T-helper 1 cell treated with Interleukin-12 subunit alpha and Interleukin-12 subunit beta and Interleukin-4 antibody, amounts not matched to agents 30 μg/mL and 1 μg/mL, for 36 hours (primary cell): Measurements from ENCODE around the gene C20orf204.
A peak's percentile ranks its signal among the peaks of the same experiment; 100 is the strongest.

Source experiments
- H3K27ac Mint-ChIP-seq: one replicate; pipeline ENCODE4 v1.8.0; 2021; ENCODE audit warnings: mild to moderate bottlenecking, mixed read lengths
- H3K27me3 Mint-ChIP-seq: one replicate; pipeline ENCODE4 v1.8.0; 2021; ENCODE audit warnings: low read depth, mixed read lengths
- H3K36me3 Mint-ChIP-seq: one replicate; pipeline ENCODE4 v1.8.0; 2021; ENCODE audit warnings: low read depth, mixed read lengths
- H3K4me1 Mint-ChIP-seq: one replicate; pipeline ENCODE4 v1.8.0; 2021; ENCODE audit warnings: low read depth, mixed read lengths
- H3K4me3 Mint-ChIP-seq: one replicate; pipeline ENCODE4 v1.8.0; 2021; ENCODE audit warnings: mild to moderate bottlenecking, moderate library complexity, mixed read lengths
- H3K9me3 Mint-ChIP-seq: one replicate; pipeline ENCODE4 v1.8.0; 2021; ENCODE audit warnings: mixed read lengths

C20orf204 gene

DNA sequence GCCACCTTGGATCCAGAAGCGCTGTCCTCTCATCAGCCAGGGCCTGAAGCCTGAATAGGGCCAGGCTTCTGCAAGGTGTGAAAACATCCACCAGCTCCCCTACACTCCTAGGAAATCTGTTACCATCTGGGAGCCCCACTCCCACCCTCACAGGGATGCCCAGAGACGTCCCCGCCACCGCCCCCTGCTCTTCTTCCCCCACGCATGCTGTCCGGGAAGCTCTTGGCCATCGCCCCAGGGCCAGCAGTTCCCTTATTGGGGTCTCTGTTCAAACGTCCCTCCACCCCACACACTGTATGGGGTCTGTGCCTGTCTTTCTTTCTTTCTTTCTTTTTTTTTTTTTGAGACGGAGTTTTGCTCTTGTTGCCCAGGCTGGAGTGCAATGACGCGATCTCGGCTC is 39.6 kb downstream of the C20orf204 start:
- H3K36me3 Mint-ChIP-seq: peaks cover 24% of the 10 kb centered on the region
- H3K27me3 Mint-ChIP-seq: no peaks in the 10 kb centered on the region
- no peak overlapping the region for H3K4me3 Mint-ChIP-seq
- H3K27ac Mint-ChIP-seq: no peak overlapping the region
- H3K4me1 Mint-ChIP-seq: peaks cover 11% of the 10 kb centered on the region
- H3K9me3 Mint-ChIP-seq: no peaks in the 10 kb centered on the region

DNA sequence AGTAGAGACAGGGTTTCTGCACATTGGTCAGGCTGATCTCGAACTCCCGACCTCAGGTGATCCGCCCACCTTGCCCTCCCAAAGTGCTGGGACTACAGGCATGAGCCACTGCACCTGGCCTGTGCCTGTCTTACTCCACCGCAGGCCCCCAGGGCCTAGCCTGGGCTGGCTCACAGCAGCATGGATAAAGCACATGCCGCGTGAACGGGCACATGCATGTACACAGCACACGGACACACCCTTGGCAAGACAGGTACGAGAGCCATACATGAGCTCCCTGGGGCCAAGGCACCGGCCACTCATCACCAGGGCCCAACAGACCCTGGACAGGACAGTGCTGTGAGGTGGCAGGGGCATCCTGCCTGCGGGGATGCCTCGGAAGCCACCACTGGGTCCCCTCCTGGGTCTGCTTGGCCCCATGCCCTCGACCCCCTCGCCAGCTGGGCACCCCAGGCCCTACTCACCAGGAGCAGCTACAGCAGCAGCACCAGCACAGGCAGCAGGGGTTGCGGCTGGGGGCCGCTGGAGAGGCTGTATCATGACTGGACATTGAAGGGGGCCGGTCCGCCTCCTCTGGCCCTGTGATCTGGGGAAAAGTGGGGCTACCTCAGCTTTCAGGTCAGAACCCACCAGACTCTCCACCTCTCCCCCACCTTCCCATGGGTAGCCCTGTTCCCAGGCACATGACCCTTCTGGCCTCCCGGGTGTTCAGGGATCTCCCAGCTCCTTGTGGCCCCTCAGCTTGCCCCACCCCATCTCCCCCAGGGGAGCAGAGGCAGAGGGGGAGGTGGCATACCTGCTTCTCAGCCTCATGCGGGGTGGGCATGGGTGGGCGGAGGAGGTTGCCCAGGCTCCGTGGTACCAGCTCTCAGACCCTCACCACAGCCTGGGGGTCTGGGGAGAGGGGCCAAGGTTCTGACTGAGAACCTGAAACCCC is 40.3 kb downstream of the C20orf204 start:
- Mint-ChIP-seq H3K9me3 (no peaks in the 10 kb centered on the region), H3K27me3 (no peaks in the 10 kb centered on the region), H3K27ac (no peak overlapping the region), H3K36me3 (peaks cover 24% of the 10 kb centered on the region), H3K4me3 (peak overlapping the region; percentile 37), H3K4me1 (peaks cover 11% of the 10 kb centered on the region)

DNA sequence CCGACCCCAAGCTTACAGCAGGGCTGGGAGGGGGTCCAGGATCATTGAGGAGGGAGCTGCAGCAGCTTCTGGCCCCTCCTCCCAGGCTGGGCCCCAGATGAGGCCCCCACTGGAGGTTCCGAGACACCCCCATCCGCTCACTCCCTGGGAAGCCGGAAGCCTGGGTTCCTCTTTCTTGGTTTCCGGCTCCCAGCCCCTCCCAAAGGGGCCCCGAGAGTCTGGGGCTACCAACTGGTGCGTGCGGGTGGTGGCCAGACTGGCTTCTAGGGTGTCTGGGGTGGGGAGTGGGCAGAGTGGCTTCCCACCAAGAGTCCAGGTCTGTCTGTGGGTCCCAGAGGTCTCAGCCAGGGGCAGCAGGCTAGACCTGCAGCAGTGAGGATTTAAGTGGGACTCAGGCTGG is 41.1 kb downstream of the C20orf204 start:
- Mint-ChIP-seq H3K4me3 (peak overlapping the region; percentile 93), H3K36me3 (peaks cover 24% of the 10 kb centered on the region), H3K27me3 (peaks cover 6% of the 10 kb centered on the region), H3K4me1 (peaks cover 17% of the 10 kb centered on the region), H3K27ac (peak overlapping the region; percentile 77), H3K9me3 (no peaks in the 10 kb centered on the region)

DNA sequence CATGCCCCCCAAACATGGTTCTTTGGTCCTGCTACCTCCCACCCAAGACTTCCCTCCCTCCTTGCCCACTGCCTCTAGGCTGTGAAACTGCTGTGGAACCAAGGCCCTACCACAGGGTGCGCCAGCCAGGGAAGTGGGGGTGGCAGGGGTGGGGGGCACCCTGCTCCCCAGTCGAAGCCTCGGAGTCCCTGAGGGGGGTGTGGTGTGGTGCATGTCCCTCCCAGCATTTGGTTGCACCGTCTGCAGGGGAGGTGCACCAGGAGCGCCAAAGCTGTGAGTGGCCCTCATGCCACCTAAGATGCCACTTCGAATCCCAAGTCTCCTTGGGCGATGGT is 41.5 kb downstream of the C20orf204 start:
- Mint-ChIP-seq H3K36me3 (peaks cover 20% of the 10 kb centered on the region), H3K27me3 (peaks cover 6% of the 10 kb centered on the region), H3K4me1 (peaks cover 19% of the 10 kb centered on the region), H3K27ac (peak overlapping the region; percentile 79), H3K4me3 (peak overlapping the region; percentile 93), H3K9me3 (no peaks in the 10 kb centered on the region)

DNA sequence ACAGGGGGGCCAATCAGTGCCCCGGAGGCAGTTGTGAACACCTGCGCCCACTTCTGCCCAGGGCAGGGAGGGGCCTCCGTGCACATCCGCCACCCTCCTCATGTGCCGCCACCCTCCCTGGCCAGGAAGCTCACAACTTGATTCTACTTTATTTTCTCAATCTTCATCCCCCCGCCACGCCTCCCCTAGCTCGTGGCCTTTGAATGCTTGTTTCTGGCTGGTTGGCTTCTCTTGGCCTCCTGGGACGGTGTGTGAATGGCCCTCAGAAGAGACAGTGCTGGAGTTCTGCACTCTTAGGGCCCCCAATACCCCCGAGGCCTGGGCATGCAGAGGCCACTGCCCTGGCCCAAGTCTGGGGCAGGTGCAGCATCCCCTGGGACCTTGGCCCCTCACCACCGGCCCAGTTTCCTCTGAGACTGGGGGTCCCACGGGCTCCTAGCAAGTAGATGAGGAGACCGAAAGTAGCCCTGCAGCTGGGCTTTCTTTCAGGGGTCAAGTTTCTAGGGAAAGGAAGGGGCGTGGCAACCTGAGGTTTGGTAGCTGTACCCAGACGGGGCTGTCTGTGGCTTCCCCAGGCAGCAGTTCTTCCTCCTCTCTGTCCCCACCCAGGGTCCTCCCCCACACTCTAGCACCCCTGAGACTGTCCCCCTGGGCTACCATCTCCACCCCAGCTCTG is 42.0 kb downstream of the C20orf204 start:
- Mint-ChIP-seq H3K4me3 (peak overlapping the region; percentile 93), H3K27ac (peak overlapping the region; percentile 84), H3K9me3 (no peaks in the 10 kb centered on the region), H3K27me3 (peaks cover 6% of the 10 kb centered on the region), H3K36me3 (peaks cover 19% of the 10 kb centered on the region), H3K4me1 (peaks cover 20% of the 10 kb centered on the region)

DNA sequence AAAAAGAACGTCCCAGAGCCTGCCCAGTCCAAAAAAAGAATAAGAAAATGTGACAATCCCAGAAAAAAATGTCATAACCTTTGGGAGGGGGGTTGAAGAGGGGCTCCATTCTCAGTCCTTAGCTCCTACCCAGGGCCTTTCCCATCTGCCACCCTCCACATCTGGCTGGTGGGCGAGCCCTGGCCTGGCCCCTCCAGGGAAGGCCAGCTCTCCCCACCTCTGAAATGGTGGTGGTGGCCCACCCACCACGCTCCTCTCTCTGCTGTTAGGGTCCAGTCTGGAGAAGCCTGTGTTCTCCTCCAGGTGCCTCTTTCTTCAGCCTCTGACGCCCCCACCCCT is 42.9 kb downstream of the C20orf204 start:
- Mint-ChIP-seq H3K4me3 (peak overlapping the region; percentile 93), H3K36me3 (peaks cover 15% of the 10 kb centered on the region), H3K27me3 (peaks cover 6% of the 10 kb centered on the region), H3K9me3 (no peaks in the 10 kb centered on the region), H3K4me1 (peaks cover 20% of the 10 kb centered on the region), H3K27ac (peak overlapping the region; percentile 84)

DNA sequence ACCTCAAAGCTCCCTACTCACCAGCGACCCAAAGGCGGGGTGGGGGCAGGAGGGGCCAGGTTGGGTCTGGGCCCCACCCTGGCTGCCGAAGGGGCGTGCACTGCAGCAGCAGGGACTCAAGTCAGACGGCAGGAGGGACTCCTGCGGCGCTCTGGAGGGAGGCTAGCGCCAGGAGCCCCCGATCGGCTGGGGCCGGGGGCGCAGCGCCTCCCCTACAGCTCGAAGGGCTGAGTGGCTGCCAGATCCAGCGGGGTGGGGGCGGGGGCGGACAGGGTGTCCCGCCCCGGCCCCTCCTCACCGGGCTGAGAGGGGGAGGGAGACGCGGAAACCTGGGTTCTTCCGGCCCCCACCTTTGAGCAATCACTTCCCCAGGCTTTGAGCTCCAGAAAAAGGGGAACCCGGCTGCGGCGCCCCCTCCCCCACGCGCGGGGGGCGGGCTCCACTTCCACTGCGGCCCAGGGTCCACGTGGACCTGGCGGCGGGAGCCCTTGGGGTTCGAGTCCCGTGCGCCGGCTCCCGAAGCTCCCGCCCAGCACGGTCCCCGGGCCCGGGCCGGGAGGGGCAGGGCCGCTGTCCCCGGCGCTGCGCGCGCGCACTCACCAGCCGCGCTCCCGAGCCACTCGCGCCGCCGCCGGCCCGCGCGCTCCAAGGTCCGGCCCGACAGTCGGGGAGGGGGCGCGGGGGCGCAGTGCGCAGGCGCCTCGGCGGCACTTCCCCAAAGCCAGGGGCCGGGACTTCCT is 43.5 kb downstream of the C20orf204 start, which contains the start of gene RGS19:
RGS19 (minus strand) TSS at position 246 of the 740 bp plus-strand sequence. CDS start 2,632 bp downstream, outside the sequence.
- Mint-ChIP-seq H3K4me3 (peak within 1 kb of the TSS; percentile 93), H3K27ac (peak within 1 kb of the TSS; percentile 84), H3K27me3 (peaks cover 10% of the 10 kb centered on the region), H3K36me3 (peaks cover 11% of the 10 kb centered on the region), H3K9me3 (no peaks in the 10 kb centered on the region), H3K4me1 (peaks cover 20% of the 10 kb centered on the region)

DNA sequence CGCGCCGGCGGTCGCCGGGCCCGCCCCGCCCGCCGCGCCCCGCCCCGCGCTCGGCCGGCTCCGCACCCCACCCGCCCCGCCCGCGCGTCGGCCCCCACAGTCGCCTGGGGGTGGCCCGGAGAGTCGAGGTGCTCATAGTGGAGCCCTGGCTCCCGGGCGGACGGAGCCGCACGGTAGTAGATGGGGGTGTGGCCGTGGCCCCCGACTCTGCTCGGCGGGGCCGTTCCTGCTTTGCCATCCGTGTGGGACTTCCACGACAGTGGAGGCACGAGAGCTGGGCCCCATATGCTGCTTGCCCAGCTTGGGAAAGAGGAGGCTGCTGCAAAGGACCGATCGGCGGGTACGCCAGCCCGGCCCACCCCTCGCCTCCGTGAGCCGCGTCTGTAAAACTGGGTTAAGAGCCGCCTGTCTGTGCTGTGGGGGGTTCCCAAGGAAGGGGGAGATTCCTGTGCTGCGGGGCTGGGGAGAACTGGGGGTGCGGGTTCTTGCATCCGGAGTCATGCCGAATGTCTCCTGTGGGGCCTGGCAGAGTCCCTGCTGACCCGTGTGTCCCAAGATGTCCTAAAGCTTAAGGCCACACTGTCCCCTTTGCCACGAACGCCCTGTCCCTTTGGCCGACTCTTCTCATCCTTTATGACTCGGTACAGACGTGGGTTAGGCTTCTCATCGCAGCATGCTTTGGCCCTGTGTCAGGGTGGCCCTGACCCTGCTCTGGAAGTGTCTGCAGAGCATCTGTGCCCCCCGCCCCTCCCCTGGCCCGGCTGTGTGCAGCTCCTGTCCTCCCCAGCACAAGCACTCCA is 44.2 kb downstream of the C20orf204 start, which contains the start of gene OPRL1:
OPRL1 (plus strand) TSS at position 70 of the 800 bp plus-strand sequence. CDS start 12,639 bp downstream, outside the sequence.
- Mint-ChIP-seq H3K27ac (peak within 1 kb of the TSS; percentile 84), H3K9me3 (no peaks in the 10 kb centered on the region), H3K4me1 (peaks cover 20% of the 10 kb centered on the region)

DNA sequence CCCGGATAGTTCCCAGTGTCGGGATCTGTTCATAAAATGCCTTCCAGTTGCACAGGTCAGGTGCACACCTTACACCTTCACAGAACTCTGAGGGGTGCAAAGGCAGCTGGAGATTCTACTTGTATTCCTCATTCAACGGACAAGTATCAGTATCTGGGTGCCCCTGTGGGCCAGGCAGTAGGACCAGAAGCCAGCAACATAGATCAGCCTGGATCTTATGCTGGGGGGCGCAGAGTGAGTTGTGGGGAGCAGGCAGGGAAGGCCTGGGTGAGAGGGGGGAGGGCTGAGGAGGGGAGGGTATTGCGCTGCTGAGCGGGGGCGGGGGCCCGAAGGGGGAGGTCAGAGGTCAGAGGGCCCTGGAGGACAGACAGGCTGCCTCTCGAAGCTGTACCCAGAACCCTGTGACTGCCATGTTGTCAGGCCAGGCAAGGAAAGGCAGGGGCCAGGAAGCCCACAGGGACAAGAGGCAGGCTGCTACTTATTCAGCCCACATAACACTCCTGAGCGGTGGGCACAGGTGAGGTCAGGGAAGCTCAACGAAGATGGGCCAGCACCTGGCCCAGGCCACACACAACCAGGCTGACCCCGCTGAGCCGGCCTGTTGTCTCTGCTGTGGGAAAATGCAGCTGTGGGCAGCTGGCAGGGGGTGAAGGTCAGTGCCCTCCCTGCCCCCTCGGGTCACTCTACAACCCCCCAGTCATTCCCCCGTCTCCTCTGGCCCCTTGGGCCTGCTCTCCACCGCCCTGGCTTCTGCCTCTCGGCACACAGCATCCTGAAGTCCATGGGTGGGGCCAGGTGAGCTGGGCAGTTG is 45.0 kb downstream of the C20orf204 start:
- H3K4me3 Mint-ChIP-seq: peak overlapping the region; percentile 74
- peak overlapping the region; percentile 20 for H3K27ac Mint-ChIP-seq
- H3K36me3 Mint-ChIP-seq: peaks cover 5% of the 10 kb centered on the region
- H3K9me3 Mint-ChIP-seq: no peaks in the 10 kb centered on the region
- peaks cover 20% of the 10 kb centered on the region for H3K4me1 Mint-ChIP-seq
- H3K27me3 Mint-ChIP-seq: peaks cover 25% of the 10 kb centered on the region

More for the DNA sequence above, 44.2 kb downstream of the C20orf204 start, which contains the start of gene OPRL1:
- peak within 1 kb of the TSS; percentile 93 for H3K4me3 Mint-ChIP-seq
- H3K36me3 Mint-ChIP-seq: peaks cover 11% of the 10 kb centered on the region
- peaks cover 17% of the 10 kb centered on the region for H3K27me3 Mint-ChIP-seq

DNA sequence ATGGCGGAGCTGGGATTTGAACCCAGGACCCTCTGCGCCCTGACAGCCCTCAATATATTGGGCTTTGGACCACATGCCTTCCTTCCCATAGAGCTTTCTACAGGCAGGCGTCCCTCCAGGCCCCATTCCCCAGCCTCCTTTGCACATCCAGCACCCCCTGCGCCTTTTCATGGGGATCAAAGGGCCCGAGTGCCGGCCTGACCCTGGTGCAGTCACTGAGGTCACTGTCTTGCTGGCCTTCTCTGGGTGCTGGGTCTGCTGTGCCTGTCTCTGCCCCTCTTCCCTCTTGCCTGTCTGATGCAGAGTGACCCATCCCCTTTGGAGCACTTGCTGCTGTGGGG is 45.6 kb downstream of the C20orf204 start:
- H3K4me1 Mint-ChIP-seq: peaks cover 20% of the 10 kb centered on the region
- peak overlapping the region; percentile 44 for H3K4me3 Mint-ChIP-seq
- H3K27ac Mint-ChIP-seq: peak overlapping the region; percentile 38

DNA sequence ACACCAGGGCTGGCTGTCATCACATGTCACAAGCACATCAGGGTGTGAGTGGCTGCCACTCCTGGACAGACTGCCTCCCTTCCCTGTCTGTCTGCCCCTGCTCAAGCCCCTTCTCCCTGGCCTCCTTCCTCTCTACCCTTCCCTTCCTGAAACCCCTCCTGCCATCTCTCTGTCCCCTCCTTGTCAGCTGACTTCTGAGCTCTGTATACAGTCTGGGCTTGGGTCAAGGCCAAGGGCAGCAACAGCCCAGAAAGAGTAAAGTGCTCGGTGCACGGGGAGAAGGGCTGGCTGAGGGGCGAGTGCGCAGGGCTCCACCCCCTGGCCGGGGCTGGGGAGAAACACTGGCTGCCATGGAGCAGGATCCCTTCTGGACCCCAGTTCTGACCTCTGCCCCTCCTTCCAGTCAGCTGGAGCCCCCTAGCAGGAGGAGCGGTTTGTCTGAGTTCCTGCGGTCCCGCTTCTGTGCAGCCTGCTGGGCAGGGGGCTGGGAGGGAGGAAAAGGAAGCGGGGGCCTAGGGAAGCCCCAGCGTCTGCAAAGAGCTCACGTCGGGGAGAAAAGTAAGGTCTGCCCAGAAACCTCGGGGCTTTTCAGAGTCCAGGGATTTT is 46.2 kb downstream of the C20orf204 start:
- H3K9me3 Mint-ChIP-seq: no peaks in the 10 kb centered on the region
- peaks cover 5% of the 10 kb centered on the region for H3K36me3 Mint-ChIP-seq
- peak overlapping the region; percentile 60 for H3K4me3 Mint-ChIP-seq
- peak overlapping the region; percentile 68 for H3K27ac Mint-ChIP-seq
- peaks cover 17% of the 10 kb centered on the region for H3K4me1 Mint-ChIP-seq
- H3K27me3 Mint-ChIP-seq: peaks cover 34% of the 10 kb centered on the region

More for the DNA sequence above, 45.6 kb downstream of the C20orf204 start:
- Mint-ChIP-seq H3K27me3 (peaks cover 31% of the 10 kb centered on the region), H3K36me3 (peaks cover 5% of the 10 kb centered on the region), H3K9me3 (no peaks in the 10 kb centered on the region)

DNA sequence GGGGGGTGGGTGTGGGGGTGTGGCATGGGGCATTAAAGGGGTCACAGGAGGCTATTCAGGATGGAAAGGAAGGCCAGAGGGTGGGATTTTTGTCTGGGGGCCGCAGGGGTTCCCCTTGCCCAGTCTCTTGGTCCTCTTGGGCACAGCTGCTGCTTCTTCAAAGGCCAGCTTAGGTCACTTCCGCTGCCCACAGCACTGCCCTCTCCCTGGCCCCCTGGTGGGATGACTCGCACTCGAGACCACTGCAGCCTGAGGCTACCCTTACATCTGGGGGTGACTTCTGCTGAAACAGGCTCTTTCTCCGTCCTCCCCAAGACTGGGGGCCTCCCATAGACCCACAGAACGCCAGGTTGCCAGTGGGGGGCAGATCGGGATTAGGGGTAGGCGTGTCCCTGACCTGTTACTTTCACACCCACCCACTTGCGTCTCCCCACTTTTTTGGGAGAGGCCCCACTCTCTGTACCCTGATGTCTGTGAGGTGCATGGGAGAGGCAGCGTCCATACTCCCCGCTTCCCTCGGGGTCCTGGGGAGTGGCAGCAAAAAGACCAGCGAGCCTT is 46.9 kb downstream of the C20orf204 start:
- Mint-ChIP-seq H3K4me3 (peak overlapping the region; percentile 71), H3K27ac (no peak overlapping the region), H3K4me1 (peaks cover 14% of the 10 kb centered on the region)

More for the DNA sequence above, 46.9 kb downstream of the C20orf204 start:
- Mint-ChIP-seq H3K9me3 (no peaks in the 10 kb centered on the region), H3K27me3 (peaks cover 34% of the 10 kb centered on the region), H3K36me3 (peaks cover 2% of the 10 kb centered on the region)
